CD14-positive monocyte (primary cell): ENCODE measurements around the gene ADAMTSL4. TPM values are rescaled to one million over a fixed set of nuclear protein-coding genes. Genes with fewer than 3 reads are reported as not detected.

Source experiments
- DNase-seq, 3 donors: peaks; one replicate each; pipeline ENCODE4 v3.0.0-alpha.2; 2011 to 2022
- H2AFZ ChIP-seq: 2 replicates; pipeline ENCODE4 v1.6.0; 2012; ENCODE audit warnings: mild to moderate bottlenecking, low read depth, low read length, inconsistent platforms; ENCODE audit not compliant: insufficient read depth, poor library complexity, severe bottlenecking
- H3K27ac ChIP-seq, 2 donors: 1 replicate in 1 of 2; 2 replicates in 1 of 2; pipeline ENCODE4 v1.5.1; 2012 to 2013; ENCODE audit warnings: low read length in 2 of 2, control low read depth in 1 of 2, inconsistent platforms in 1 of 2, low read depth in 1 of 2, mild to moderate bottlenecking in 1 of 2
- H3K27me3 ChIP-seq, 2 donors: one replicate each; pipeline versions ENCODE4 v1.6.0 to v1.6.1; 2011 to 2013; ENCODE audit warnings: low read length in 2 of 2; ENCODE audit not compliant: control insufficient read depth in 2 of 2, insufficient read depth in 2 of 2
- H3K36me3 ChIP-seq, 2 donors: replicated peaks in 1 of 2; 1 replicate in 1 of 2; 2 replicates in 1 of 2; pipeline versions ENCODE4 v1.5.1 to v1.6.1; 2012 to 2013; ENCODE audit warnings: low read length in 2 of 2, control low read depth in 1 of 2, inconsistent platforms in 1 of 2, mild to moderate bottlenecking in 1 of 2; ENCODE audit not compliant: insufficient read depth in 2 of 2, control insufficient read depth in 1 of 2
- H3K4me1 ChIP-seq, 2 donors: 1 replicate in 1 of 2; 2 replicates in 1 of 2; pipeline versions ENCODE4 v1.5.1 to v1.6.1; 2012 to 2013; ENCODE audit warnings: low read length in 2 of 2, control low read depth in 1 of 2, inconsistent platforms in 1 of 2, mild to moderate bottlenecking in 1 of 2, moderate library complexity in 1 of 2; ENCODE audit not compliant: insufficient read depth in 2 of 2, control insufficient read depth in 1 of 2
- H3K4me2 ChIP-seq: replicated peaks from 2 replicates; pipeline ENCODE3; 2012; ENCODE audit warnings: low read length, moderate library complexity, mild to moderate bottlenecking; ENCODE audit not compliant: poor library complexity, severe bottlenecking; ENCODE audit errors: extremely low read depth
- H3K4me3 ChIP-seq, 3 experiments: fragments of 200-600 bp in 1 of 3; sonication (generic) in 1 of 3; replicated peaks in 1 of 3; 1 replicate in 2 of 3; 2 replicates in 1 of 3; pipeline ENCODE4 v1.5.1; 2011 to 2013; ENCODE audit warnings: low read length in 3 of 3, mild to moderate bottlenecking in 3 of 3, control low read depth in 2 of 3, low read depth in 2 of 3, inconsistent platforms in 1 of 3, moderate library complexity in 1 of 3
- H3K79me2 ChIP-seq: 2 replicates; pipeline ENCODE4 v1.6.0; 2012; ENCODE audit warnings: mild to moderate bottlenecking, control low read depth, inconsistent platforms, low read length, moderate library complexity; ENCODE audit not compliant: insufficient read depth
- H3K9ac ChIP-seq: 2 replicates; pipeline ENCODE4 v1.6.0; 2017; ENCODE audit warnings: low read length, mild to moderate bottlenecking; ENCODE audit not compliant: insufficient read depth, poor library complexity, severe bottlenecking
- H3K9me3 ChIP-seq, 2 donors: replicated peaks in 1 of 2; 1 replicate in 1 of 2; 2 replicates in 1 of 2; pipeline versions ENCODE4 v1.5.1 to v1.6.1; 2012 to 2013; ENCODE audit warnings: low read length in 2 of 2, control low read depth in 1 of 2; ENCODE audit not compliant: control insufficient read depth in 1 of 2, insufficient read depth in 1 of 2
- H4K20me1 ChIP-seq: 2 replicates; pipeline ENCODE4 v1.6.0; 2012; ENCODE audit warnings: mild to moderate bottlenecking, low read length, control low read depth, moderate library complexity; ENCODE audit not compliant: insufficient read depth
- H3K27ac Mint-ChIP-seq, 7 donors: one replicate each; pipeline ENCODE4 v1.8.0; 2020; ENCODE audit warnings: mild to moderate bottlenecking in 7 of 7, mixed read lengths in 7 of 7, moderate library complexity in 6 of 7, inconsistent platforms in 2 of 7
- H3K27me3 Mint-ChIP-seq, 3 donors: one replicate each; pipeline ENCODE4 v1.8.0; 2021 to 2022; ENCODE audit warnings: low read depth in 3 of 3, mild to moderate bottlenecking in 3 of 3, mixed read lengths in 3 of 3, moderate library complexity in 3 of 3, inconsistent platforms in 1 of 3
- H3K36me3 Mint-ChIP-seq, 2 donors: one replicate each; pipeline ENCODE4 v1.8.0; 2020; ENCODE audit warnings: mixed read lengths in 2 of 2, inconsistent platforms in 1 of 2, mild to moderate bottlenecking in 1 of 2
- H3K4me1 Mint-ChIP-seq: one replicate; pipeline ENCODE4 v1.8.0; 2020; ENCODE audit warnings: mild to moderate bottlenecking, mixed read lengths
- H3K4me3 Mint-ChIP-seq, 2 donors: one replicate each; pipeline ENCODE4 v1.8.0; 2020; ENCODE audit warnings: mild to moderate bottlenecking in 2 of 2, mixed read lengths in 2 of 2, moderate library complexity in 1 of 2
- H3K9me3 Mint-ChIP-seq, 7 donors: one replicate each; pipeline ENCODE4 v1.8.0; 2020 to 2022; ENCODE audit warnings: mixed read lengths in 7 of 7, mild to moderate bottlenecking in 6 of 7, moderate library complexity in 6 of 7, inconsistent platforms in 2 of 7
- CTCF ChIP-seq: fragments of 200-600 bp; IDR thresholded peaks from one replicate; pipeline ENCODE4 v1.8.0; 2022; ENCODE audit warnings: antibody characterized with exemption, mild to moderate bottlenecking
- WGBS: methylation state at CpG from one replicate; pipeline ENCODE4 v1.1.5; 2013; ENCODE audit warnings: missing lambda C conversion rate; ENCODE audit not compliant: insufficient coverage; 5-methylcytosine and 5-hydroxymethylcytosine counted together
- intact Hi-C, 2 donors: fragments of 100-400 bp; cut with micrococcal nuclease; formaldehyde crosslinking; loops; one replicate each; pipeline versions ENCODE4 v1.15.0 to v1.15.1; 2023
- polyA plus RNA-seq, 3 donors: library from polyadenylated mRNA; depleted of rRNA in 1 of 3; unstranded in 2 of 3; stranded (reverse) in 1 of 3; fragments of 300-500 nt in 2 of 3; fragments of >200 nt in 1 of 3; fragmentation: Illumina TruSeq in 2 of 3; gene quantifications; 1 replicate in 2 of 3; 2 replicates in 1 of 3; pipeline ENCODE4 v1.2.3, GENCODE V29; 2012 to 2021

ADAMTSL4 gene
- polyA plus RNA-seq, 3 donors = 2.5 to 109 (median 2.8) TPM

DNA sequence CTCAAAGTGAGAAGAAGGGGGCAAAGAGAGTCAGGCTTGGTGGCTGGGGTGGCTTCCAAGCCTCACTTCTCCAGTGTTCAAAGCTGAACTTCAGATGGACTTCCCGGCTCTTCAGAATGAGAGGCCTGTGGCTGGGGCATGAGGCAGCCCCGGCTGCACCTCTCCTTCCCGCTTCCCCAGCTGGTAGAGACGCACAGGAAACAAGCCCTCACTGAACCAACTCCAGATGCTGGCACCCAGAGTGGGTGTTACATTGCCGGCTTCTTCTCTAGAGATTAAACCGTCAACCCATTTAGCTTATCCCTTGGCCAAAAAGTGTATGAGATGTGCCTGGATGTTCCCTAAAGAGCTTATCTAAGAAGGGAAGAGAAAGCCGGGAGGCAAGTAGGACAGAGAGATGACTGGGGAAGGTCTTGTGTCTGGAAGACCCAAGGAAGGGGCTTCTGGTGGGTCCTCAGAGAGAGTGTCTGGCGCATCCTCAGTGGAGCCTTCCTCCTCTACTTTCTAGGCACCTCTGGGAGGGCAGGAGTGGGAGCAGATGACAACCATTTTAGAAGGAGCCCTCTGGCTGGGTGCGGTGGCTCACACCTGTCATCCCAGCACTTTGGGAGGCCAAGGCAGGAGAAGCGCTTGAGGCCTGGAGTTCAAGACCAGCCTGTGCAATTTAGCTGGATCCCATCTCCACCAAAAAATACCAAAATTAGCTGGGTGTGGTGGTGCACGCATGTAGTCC, 2.0 kb downstream of the ADAMTSL4 start:
- TF ChIP-seq CTCF = no peak
- Histone ChIP-seq H3K9ac (peak overlapping the region; percentile 47), H3K36me3 (peaks cover 17 to 25% of the 10 kb centered on the region in 2 donors), H3K9me3 (no peaks in the 10 kb centered on the region), H3K27ac (peak overlapping the region; percentile 80 to 82), H2AFZ (no peak overlapping the region), H3K79me2 (peaks cover 49% of the 10 kb centered on the region), H3K4me3 (peak overlapping the region in 2 of 3 experiments; percentile 68 to 86), H4K20me1 (peaks cover 11% of the 10 kb centered on the region), H3K4me1 (peaks cover 61 to 62% of the 10 kb centered on the region in 2 donors), H3K4me2 (peak overlapping the region; percentile 94), H3K27me3 (no peaks in the 10 kb centered on the region)
- H3K36me3 Mint-ChIP-seq = peaks cover 23 to 25% of the 10 kb centered on the region in 2 donors
- H3K27me3 Mint-ChIP-seq = peaks cover 0 to 8% (median 2%) of the 10 kb centered on the region in 3 donors
- H3K4me3 Mint-ChIP-seq = peak overlapping the region; percentile 88 to 95
- H3K9me3 Mint-ChIP-seq = peaks cover 0 to 2% (median 0%) of the 10 kb centered on the region in 7 donors
- peak overlapping the region; percentile 86 to 99 (median 97) for H3K27ac Mint-ChIP-seq
- DNase-seq = peak in 2 of 3 donors; percentile 33 to 36
- 25% methylated on average over 4 of the region's 11 CpGs for WGBS
- peaks cover 57% of the 10 kb centered on the region for H3K4me1 Mint-ChIP-seq
- intact Hi-C loops = loop anchor here in 1 of 2 donors (10.0 kb wide), 2 partner anchors 66 to 286 kb away; partner anchors contain the start of genes APH1A and TARS2

DNA sequence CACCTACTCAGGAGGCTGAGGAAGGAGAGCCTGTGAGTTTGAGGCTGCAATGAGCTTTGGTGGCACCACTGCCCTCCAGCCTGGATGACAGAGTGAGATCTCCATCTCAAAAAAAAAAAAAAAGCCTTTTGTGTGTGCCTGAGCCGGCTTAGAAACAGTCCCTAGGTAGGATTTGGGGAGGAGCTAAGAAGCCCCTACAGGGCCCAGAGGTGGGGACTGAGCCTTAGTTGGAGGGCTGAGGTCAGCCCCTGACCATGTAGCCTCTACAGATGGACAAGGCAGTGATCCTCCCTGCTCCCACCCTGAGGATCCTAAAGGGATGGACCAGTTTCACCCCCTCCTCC, 2.5 kb downstream of the ADAMTSL4 start:
- H3K36me3 Mint-ChIP-seq = peaks cover 29 to 30% of the 10 kb centered on the region in 2 donors
- H3K4me3 Mint-ChIP-seq = peak overlapping the region; percentile 64 to 95
- Histone ChIP-seq H3K79me2 (peaks cover 49% of the 10 kb centered on the region), H3K27me3 (no peaks in the 10 kb centered on the region), H2AFZ (no peak overlapping the region), H4K20me1 (peaks cover 16% of the 10 kb centered on the region), H3K4me2 (peak overlapping the region; percentile 94), H3K4me1 (peaks cover 61 to 62% of the 10 kb centered on the region in 2 donors), H3K9ac (peak overlapping the region; percentile 58), H3K36me3 (peaks cover 23 to 31% of the 10 kb centered on the region in 2 donors), H3K9me3 (no peaks in the 10 kb centered on the region), H3K27ac (peak overlapping the region; percentile 80 to 82), H3K4me3 (peak overlapping the region in 2 of 3 experiments; percentile 23 to 86)
- peak overlapping the region; percentile 94 to 99 (median 97) for H3K27ac Mint-ChIP-seq
- 0% methylated on average over 1 of the region's 1 CpG for WGBS
- H3K27me3 Mint-ChIP-seq = peaks cover 0 to 8% (median 2%) of the 10 kb centered on the region in 3 donors
- peaks cover 0 to 2% (median 0%) of the 10 kb centered on the region in 7 donors for H3K9me3 Mint-ChIP-seq
- peaks cover 57% of the 10 kb centered on the region for H3K4me1 Mint-ChIP-seq
- DNase-seq = no peak
- TF ChIP-seq CTCF = no peak
- intact Hi-C loops = loop anchor here in 1 of 2 donors (10.0 kb wide), 2 partner anchors 67 to 287 kb away; partner anchors contain the start of genes APH1A and TARS2
